ENCODE results near the gene EIF4G3.

GRCh38 chr1:20992322-20993056 is 184.2 kb downstream of the EIF4G3 start:
- TF ChIP-seq POLR2A (IDR thresholded peaks at IDR 0.05) (no peak), CTCF (IDR thresholded peaks at IDR 0.05) (no peak)
